WTC11 (cell line): Measurements from ENCODE around the gene BCOR. TPM values are rescaled to one million over a fixed set of nuclear protein-coding genes. Genes with fewer than 3 reads are reported as not detected.

Source experiments
- ATAC-seq: fragments of 200-7000 bp; cut with Tn5 transposase; 2 replicates; pipeline ENCODE4 v1.10.0; 2021; ENCODE audit warnings: mild to moderate bottlenecking, moderate library complexity
- CTCF ChIA-PET: fragments of 300-600 bp; sonication (Branson Sonifier 250); formaldehyde crosslinking; loops from one replicate; lab custom pipeline; 2021; ENCODE audit warnings: antibody characterized with exemption; lab: Charles Lee
- POLR2A ChIA-PET: fragments of 350-600 bp; sonication (Branson Sonifier 250); formaldehyde crosslinking; loops from one replicate; lab custom pipeline; 2021; ENCODE audit warnings: antibody characterized with exemption; lab: Charles Lee
- DNase-seq: peaks from one replicate; pipeline ENCODE4 v3.0.0; 2021; ENCODE audit warnings: low spot score
- H3K27ac Mint-ChIP-seq: 2 replicates; pipeline ENCODE4 v1.8.0; 2021; ENCODE audit warnings: mixed read lengths
- H3K27me3 Mint-ChIP-seq: 2 replicates; pipeline ENCODE4 v1.8.0; 2021; ENCODE audit warnings: low read depth, mild to moderate bottlenecking, moderate library complexity, mixed read lengths
- H3K36me3 Mint-ChIP-seq: 2 replicates; pipeline ENCODE4 v1.8.0; 2021; ENCODE audit warnings: mixed read lengths
- H3K4me1 Mint-ChIP-seq: 2 replicates; pipeline ENCODE4 v1.8.0; 2022; ENCODE audit warnings: mixed read lengths
- H3K4me3 Mint-ChIP-seq: 2 replicates; pipeline ENCODE4 v1.8.0; 2021; ENCODE audit warnings: mild to moderate bottlenecking, moderate library complexity, mixed read lengths
- H3K9me3 Mint-ChIP-seq: 2 replicates; pipeline ENCODE4 v1.8.0; 2021; ENCODE audit warnings: mixed read lengths
- CREM ChIP-seq: sonication (generic); formaldehyde crosslinking; IDR thresholded peaks from 2 replicates; pipeline ENCODE4 v1.8.1; 2022; ENCODE audit warnings: mild to moderate bottlenecking, missing genetic modification reagents, moderate library complexity
- ETV6 ChIP-seq: sonication (generic); formaldehyde crosslinking; IDR thresholded peaks from 2 replicates; pipeline ENCODE4 v1.8.1; 2022; ENCODE audit warnings: mild to moderate bottlenecking, missing genetic modification reagents
- FOXJ3 ChIP-seq: sonication (generic); formaldehyde crosslinking; IDR thresholded peaks from 2 replicates; pipeline ENCODE4 v1.9.0; 2021; ENCODE audit warnings: missing genetic modification reagents, mild to moderate bottlenecking, borderline replicate concordance
- FOXP1 ChIP-seq: sonication (generic); formaldehyde crosslinking; IDR thresholded peaks from 2 replicates; pipeline ENCODE4 v1.8.0; 2022; ENCODE audit warnings: missing genetic modification reagents, mild to moderate bottlenecking, moderate library complexity, borderline replicate concordance
- GTF2I ChIP-seq: fragments of 250-450 bp; sonication (Bioruptor Pico); conservative IDR thresholded peaks from 2 replicates; pipeline ENCODE4 v1.4.0; 2021; ENCODE audit warnings: mild to moderate bottlenecking
- NR1H2 ChIP-seq: sonication (generic); formaldehyde crosslinking; IDR thresholded peaks from 2 replicates; pipeline ENCODE4 v1.9.0; 2021; ENCODE audit warnings: mild to moderate bottlenecking, moderate library complexity, missing genetic modification reagents
- NR2C2 ChIP-seq: sonication (generic); formaldehyde crosslinking; IDR thresholded peaks from 2 replicates; pipeline ENCODE4 v1.8.0; 2022; ENCODE audit warnings: mild to moderate bottlenecking, missing genetic modification reagents
- NR3C1 ChIP-seq: sonication (generic); formaldehyde crosslinking; conservative IDR thresholded peaks from 2 replicates; pipeline ENCODE4 v1.8.1; 2023; ENCODE audit warnings: low read depth, mild to moderate bottlenecking, missing genetic modification reagents
- SP1 ChIP-seq: sonication (generic); formaldehyde crosslinking; conservative IDR thresholded peaks from 2 replicates; pipeline ENCODE4 v1.8.1; 2022; ENCODE audit warnings: missing genetic modification reagents
- TEAD1 ChIP-seq: sonication (generic); formaldehyde crosslinking; IDR thresholded peaks from 2 replicates; pipeline ENCODE4 v1.8.0; 2022; ENCODE audit warnings: mild to moderate bottlenecking, missing genetic modification reagents
- ZBTB21 ChIP-seq: sonication (generic); formaldehyde crosslinking; IDR thresholded peaks from 2 replicates; pipeline ENCODE4 v1.8.1; 2023; ENCODE audit warnings: mild to moderate bottlenecking, missing genetic modification reagents, borderline replicate concordance
- ZNF317 ChIP-seq: sonication (generic); formaldehyde crosslinking; IDR thresholded peaks from 2 replicates; pipeline ENCODE4 v1.8.1; 2023; ENCODE audit warnings: low read depth, mild to moderate bottlenecking, moderate library complexity, missing genetic modification reagents, borderline replicate concordance
- ZNF671 ChIP-seq: fragments of 250-450 bp; sonication (Bioruptor Pico); IDR thresholded peaks from 2 replicates; pipeline ENCODE4 v1.8.0; 2021; ENCODE audit warnings: mild to moderate bottlenecking
- total RNA-seq: library from RNA; stranded (reverse); gene quantifications from 3 replicates; pipeline ENCODE4 v1.2.3, GENCODE V29; 2021
- TF ChIP-seq, protein P1 (sequence below): sonication (generic); formaldehyde crosslinking; IDR thresholded peaks from 2 replicates; pipeline ENCODE4 v1.8.1; 2023; ENCODE audit warnings: mild to moderate bottlenecking, missing genetic modification reagents, moderate library complexity
- TF ChIP-seq, protein P2 (sequence below): sonication (generic); formaldehyde crosslinking; IDR thresholded peaks from 2 replicates; pipeline ENCODE4 v1.8.0; 2022; ENCODE audit warnings: missing genetic modification reagents
- TF ChIP-seq, protein P3 (sequence below): fragments of 250-450 bp; sonication (Bioruptor Pico); IDR thresholded peaks from 2 replicates; pipeline ENCODE4 v1.9.0; 2021; ENCODE audit warnings: mild to moderate bottlenecking
- TF ChIP-seq, protein P4 (sequence below): sonication (generic); formaldehyde crosslinking; IDR thresholded peaks from 2 replicates; pipeline ENCODE4 v1.8.0; 2023; ENCODE audit warnings: missing genetic modification reagents, mild to moderate bottlenecking, borderline replicate concordance
- TF ChIP-seq, protein P5 (sequence below): sonication (generic); formaldehyde crosslinking; IDR thresholded peaks from 2 replicates; pipeline ENCODE4 v1.8.0; 2022; ENCODE audit warnings: mild to moderate bottlenecking, missing genetic modification reagents
- TF ChIP-seq, protein P6 (sequence below): sonication (generic); formaldehyde crosslinking; IDR thresholded peaks from 2 replicates; pipeline ENCODE4 v1.8.0; 2022; ENCODE audit warnings: mild to moderate bottlenecking, missing genetic modification reagents

The BCOR gene
- total RNA-seq, 1 experiment from 2014 or later, result 44.5 TPM

DNA sequence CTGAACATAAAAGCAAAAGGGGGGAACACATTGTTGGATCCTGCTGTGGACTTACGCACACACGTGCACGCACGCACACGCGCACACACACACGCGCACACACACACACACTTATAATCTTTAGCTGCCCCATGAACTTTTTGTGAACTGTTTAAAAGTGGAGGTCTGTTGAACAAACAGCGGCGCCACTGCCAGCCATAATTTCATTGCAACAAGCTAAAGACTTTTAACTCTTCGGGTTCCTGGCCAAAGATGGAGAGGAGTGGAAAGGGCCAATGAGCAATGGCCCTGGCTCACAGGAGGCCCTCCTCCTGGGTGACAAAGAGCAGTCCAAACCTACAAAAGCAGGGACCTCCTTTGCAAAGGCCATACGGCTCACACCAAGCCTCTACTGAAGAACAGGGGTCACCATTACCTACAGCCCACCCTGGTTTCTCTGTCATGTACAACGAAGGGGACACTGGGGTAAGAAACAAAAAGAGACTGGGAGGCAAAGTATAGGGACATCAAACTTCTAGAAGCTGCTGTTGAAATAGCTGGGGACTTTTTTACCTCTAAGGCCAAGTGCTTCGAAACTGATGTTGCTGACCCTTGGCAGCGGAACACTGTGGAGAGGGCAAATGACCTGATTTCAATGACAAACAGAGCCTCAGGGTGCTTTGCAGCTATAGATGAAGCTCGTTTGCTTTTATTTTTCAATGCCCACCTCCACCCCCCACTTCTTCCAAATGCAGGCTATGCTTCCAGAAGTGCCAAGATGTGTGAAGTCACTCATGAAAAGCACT, 16.7 kb downstream of the BCOR start:
- Mint-ChIP-seq H3K9me3 (no peaks in the 10 kb centered on the region), H3K27me3 (peaks cover 15% of the 10 kb centered on the region)
- no peak for ATAC-seq
- POLR2A ChIA-PET, result interaction anchor here (0.6 kb wide), 1 partner anchor 80 kb away, joined by 7 read pairs; no protein-coding TSS in a partner anchor
- 0 out of 2 replicates have a peak, but pooled peaks have one; percentile 30 for TF ChIP-seq SP1 (CRISPR knock-in tag)
- TF ChIP-seq, protein P1, sequence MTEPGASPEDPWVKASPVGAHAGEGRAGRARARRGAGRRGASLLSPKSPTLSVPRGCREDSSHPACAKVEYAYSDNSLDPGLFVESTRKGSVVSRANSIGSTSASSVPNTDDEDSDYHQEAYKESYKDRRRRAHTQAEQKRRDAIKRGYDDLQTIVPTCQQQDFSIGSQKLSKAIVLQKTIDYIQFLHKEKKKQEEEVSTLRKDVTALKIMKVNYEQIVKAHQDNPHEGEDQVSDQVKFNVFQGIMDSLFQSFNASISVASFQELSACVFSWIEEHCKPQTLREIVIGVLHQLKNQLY (CRISPR knock-in tag), result no peak
- TF ChIP-seq, all 79 proteins: peak for 1
- Mint-ChIP-seq H3K27ac (peak overlapping the region; percentile 84), H3K36me3 (peaks cover 5% of the 10 kb centered on the region), H3K4me3 (peak overlapping the region; percentile 52), H3K4me1 (peaks cover 69% of the 10 kb centered on the region)
- no peak for DNase-seq
- CTCF ChIA-PET, result interaction anchor here (1.4 kb wide), 1 partner anchor 68 kb away, joined by 3 read pairs; no protein-coding TSS in a partner anchor

DNA sequence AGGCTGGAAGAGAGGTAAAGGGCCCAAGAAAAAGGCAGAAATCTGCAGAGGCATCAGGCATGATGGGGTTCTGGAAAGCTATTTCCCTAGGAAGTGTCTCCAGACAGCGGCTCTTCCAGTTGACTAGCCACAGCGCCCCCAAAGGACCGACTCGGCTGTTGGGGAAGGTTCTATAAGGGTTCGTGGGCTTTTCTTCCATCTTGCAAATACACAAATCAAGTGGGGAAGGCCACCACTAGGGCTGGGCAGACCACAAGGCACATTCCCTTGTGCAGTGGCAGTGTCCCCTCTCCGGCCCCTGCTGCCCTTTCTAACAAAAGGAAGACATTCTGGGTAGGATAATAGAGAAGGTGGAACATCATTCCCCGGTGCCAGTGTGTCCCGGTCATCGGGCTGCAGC, 18.2 kb downstream of the BCOR start:
- Mint-ChIP-seq H3K9me3 (no peaks in the 10 kb centered on the region), H3K4me1 (peaks cover 56% of the 10 kb centered on the region), H3K27ac (peak overlapping the region; percentile 47), H3K36me3 (peaks cover 11% of the 10 kb centered on the region), H3K4me3 (no peak overlapping the region), H3K27me3 (peaks cover under 1% of the 10 kb centered on the region; the same call in 1 of the 2 replicates)
- ATAC-seq (no peak), DNase-seq (no peak)
- ChIA-PET POLR2A (no interaction called here), CTCF (interaction anchor here (0.7 to 0.8 kb wide), 2 partner anchors 14 to 72 kb away, joined by 3 read pairs; no protein-coding TSS in a partner anchor)
- TF ChIP-seq NR1H2 (CRISPR knock-in tag) (no peak), ZBTB21 (no peak)
- TF ChIP-seq, protein P2, sequence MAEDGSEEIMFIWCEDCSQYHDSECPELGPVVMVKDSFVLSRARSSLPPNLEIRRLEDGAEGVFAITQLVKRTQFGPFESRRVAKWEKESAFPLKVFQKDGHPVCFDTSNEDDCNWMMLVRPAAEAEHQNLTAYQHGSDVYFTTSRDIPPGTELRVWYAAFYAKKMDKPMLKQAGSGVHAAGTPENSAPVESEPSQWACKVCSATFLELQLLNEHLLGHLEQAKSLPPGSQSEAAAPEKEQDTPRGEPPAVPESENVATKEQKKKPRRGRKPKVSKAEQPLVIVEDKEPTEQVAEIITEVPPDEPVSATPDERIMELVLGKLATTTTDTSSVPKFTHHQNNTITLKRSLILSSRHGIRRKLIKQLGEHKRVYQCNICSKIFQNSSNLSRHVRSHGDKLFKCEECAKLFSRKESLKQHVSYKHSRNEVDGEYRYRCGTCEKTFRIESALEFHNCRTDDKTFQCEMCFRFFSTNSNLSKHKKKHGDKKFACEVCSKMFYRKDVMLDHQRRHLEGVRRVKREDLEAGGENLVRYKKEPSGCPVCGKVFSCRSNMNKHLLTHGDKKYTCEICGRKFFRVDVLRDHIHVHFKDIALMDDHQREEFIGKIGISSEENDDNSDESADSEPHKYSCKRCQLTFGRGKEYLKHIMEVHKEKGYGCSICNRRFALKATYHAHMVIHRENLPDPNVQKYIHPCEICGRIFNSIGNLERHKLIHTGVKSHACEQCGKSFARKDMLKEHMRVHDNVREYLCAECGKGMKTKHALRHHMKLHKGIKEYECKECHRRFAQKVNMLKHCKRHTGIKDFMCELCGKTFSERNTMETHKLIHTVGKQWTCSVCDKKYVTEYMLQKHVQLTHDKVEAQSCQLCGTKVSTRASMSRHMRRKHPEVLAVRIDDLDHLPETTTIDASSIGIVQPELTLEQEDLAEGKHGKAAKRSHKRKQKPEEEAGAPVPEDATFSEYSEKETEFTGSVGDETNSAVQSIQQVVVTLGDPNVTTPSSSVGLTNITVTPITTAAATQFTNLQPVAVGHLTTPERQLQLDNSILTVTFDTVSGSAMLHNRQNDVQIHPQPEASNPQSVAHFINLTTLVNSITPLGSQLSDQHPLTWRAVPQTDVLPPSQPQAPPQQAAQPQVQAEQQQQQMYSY (CRISPR knock-in tag), result no peak

DNA sequence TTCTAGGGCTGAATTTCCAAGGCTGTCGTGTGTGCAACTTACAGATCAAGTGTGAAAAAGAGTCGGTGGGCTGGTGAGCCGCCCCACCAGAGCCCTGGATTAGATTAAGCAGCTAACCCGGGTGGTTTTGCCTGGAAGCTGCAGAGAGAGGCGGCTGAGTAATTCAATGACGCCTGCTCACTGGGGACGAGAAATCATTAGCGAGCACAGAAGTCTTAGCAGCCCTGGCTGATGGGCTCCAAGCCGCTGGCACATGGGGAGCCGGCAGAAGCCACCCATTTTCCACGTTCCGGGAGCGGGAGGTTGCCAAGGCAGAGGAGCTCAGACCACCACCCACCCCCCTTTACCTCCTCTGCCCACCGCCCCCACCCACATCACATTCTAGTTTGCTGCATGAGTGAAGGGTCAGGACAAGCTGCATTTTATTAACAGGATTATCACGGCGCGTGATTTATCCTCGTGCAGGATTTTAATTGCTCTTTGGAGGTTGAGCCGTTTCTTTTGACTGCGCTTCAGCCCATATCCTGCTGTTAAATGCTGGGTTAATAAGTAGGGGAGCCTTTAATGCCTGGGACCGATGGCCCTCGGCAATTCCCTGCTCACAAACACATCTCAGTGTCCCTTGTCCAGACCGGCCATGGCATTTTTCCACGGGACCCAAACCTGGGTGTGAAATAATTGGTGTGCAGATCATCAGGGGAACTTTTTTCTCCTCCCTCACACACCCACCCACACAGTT, 19.1 kb downstream of the BCOR start:
- Mint-ChIP-seq H3K4me1 (peaks cover 53% of the 10 kb centered on the region), H3K4me3 (no peak overlapping the region), H3K36me3 (peaks cover 20% of the 10 kb centered on the region), H3K9me3 (no peaks in the 10 kb centered on the region), H3K27ac (peak overlapping the region; percentile 47; the same call in 1 of the 2 replicates), H3K27me3 (no peaks in the 10 kb centered on the region)
- ChIA-PET POLR2A (interaction anchor here (0.5 kb wide), 1 partner anchor 107 kb away, joined by 3 read pairs; no protein-coding TSS in a partner anchor), CTCF (interaction anchor here (0.7 to 0.8 kb wide), 2 partner anchors 15 to 73 kb away, joined by 3 read pairs; no protein-coding TSS in a partner anchor)
- ATAC-seq (no peak), DNase-seq (no peak)
- TF ChIP-seq, protein P3, sequence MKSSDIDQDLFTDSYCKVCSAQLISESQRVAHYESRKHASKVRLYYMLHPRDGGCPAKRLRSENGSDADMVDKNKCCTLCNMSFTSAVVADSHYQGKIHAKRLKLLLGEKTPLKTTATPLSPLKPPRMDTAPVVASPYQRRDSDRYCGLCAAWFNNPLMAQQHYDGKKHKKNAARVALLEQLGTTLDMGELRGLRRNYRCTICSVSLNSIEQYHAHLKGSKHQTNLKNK (CRISPR knock-in tag), result no peak
- TF ChIP-seq ZNF671 (no peak), GTF2I (no peak), ZNF317 (CRISPR knock-in tag) (no peak), ETV6 (CRISPR knock-in tag) (no peak), FOXJ3 (no peak), CREM (CRISPR knock-in tag) (no peak), NR3C1 (no peak), FOXP1 (CRISPR knock-in tag) (no peak), TEAD1 (CRISPR knock-in tag) (no peak), NR2C2 (CRISPR knock-in tag) (no peak)
- TF ChIP-seq, protein P4, sequence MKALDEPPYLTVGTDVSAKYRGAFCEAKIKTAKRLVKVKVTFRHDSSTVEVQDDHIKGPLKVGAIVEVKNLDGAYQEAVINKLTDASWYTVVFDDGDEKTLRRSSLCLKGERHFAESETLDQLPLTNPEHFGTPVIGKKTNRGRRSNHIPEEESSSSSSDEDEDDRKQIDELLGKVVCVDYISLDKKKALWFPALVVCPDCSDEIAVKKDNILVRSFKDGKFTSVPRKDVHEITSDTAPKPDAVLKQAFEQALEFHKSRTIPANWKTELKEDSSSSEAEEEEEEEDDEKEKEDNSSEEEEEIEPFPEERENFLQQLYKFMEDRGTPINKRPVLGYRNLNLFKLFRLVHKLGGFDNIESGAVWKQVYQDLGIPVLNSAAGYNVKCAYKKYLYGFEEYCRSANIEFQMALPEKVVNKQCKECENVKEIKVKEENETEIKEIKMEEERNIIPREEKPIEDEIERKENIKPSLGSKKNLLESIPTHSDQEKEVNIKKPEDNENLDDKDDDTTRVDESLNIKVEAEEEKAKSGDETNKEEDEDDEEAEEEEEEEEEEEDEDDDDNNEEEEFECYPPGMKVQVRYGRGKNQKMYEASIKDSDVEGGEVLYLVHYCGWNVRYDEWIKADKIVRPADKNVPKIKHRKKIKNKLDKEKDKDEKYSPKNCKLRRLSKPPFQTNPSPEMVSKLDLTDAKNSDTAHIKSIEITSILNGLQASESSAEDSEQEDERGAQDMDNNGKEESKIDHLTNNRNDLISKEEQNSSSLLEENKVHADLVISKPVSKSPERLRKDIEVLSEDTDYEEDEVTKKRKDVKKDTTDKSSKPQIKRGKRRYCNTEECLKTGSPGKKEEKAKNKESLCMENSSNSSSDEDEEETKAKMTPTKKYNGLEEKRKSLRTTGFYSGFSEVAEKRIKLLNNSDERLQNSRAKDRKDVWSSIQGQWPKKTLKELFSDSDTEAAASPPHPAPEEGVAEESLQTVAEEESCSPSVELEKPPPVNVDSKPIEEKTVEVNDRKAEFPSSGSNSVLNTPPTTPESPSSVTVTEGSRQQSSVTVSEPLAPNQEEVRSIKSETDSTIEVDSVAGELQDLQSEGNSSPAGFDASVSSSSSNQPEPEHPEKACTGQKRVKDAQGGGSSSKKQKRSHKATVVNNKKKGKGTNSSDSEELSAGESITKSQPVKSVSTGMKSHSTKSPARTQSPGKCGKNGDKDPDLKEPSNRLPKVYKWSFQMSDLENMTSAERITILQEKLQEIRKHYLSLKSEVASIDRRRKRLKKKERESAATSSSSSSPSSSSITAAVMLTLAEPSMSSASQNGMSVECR (CRISPR knock-in tag), result no peak
- TF ChIP-seq, protein P5, sequence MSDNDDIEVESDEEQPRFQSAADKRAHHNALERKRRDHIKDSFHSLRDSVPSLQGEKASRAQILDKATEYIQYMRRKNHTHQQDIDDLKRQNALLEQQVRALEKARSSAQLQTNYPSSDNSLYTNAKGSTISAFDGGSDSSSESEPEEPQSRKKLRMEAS (CRISPR knock-in tag), result no peak
- TF ChIP-seq, protein P6, sequence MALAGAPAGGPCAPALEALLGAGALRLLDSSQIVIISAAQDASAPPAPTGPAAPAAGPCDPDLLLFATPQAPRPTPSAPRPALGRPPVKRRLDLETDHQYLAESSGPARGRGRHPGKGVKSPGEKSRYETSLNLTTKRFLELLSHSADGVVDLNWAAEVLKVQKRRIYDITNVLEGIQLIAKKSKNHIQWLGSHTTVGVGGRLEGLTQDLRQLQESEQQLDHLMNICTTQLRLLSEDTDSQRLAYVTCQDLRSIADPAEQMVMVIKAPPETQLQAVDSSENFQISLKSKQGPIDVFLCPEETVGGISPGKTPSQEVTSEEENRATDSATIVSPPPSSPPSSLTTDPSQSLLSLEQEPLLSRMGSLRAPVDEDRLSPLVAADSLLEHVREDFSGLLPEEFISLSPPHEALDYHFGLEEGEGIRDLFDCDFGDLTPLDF, result no peak
